Stimulated activated CD8-positive, alpha-beta memory T cell treated with anti-CD3 and anti-CD28 coated beads, Interleukin-15, amount 100 ng/mL, for 1 hour (primary cell): Measurements from ENCODE around the gene PLSCR2.
"Not testable (repeated sequence)": the region's sequence is repeated elsewhere in the genome, so short reads cannot be mapped to it uniquely, and the experiment has no call there.

ENCODE experiments used
- DNase-seq: peaks from one replicate; pipeline ENCODE4 v3.0.0-alpha.2; 2020; ENCODE audit warnings: low read depth

The PLSCR2 gene, protein sequence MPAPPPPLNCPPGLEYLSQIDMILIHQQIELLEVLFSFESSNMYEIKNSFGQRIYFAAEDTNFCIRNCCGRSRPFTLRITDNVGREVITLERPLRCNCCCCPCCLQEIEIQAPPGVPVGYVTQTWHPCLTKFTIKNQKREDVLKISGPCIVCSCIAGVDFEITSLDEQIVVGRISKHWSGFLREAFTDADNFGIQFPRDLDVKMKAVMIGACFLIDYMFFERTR

DNA sequence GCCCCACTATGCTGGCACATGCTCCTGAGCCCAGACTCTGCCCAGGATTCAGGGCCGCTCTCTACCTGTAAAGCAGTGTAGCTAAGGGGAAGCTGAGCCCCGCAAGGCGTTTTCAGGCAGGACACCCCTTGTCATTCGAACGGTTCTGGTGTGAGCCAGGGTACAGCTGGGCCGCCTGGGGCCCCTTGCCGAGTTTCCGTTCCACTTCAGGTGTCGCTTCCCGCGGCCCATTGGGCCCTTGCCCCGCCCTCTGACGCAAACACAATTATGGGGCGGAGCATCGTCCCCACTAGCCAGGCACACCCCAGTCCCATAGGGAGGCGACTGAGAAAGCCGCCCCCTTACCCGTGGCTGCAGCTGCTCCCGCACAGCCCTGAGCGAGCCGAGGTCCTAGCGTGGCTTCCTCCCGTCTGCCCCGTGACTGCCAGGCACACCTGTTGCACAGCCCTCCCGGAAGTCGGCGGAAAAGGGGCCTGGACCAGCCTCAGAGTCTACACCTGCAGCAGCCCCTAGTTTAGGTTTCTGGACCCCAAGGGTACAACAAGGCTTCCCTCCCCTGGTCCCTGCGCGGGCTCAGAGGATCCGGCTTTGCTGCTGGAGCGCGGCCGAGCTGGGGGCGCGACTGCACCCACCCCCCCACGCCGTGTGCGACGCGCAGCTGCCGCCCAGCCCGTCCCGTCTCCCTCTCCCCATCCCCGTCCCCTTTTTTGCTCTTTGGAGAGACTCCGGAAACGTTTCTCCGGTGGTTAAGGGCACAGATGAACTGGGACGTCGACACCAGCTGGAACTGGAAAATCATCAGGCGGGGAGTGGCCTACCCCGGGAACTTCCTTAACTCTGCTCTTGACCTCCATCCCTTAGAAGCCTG lies at the start of gene PLSCR2:
TSS of gene PLSCR2 (minus strand) at position 412 of the 868 bp plus-strand sequence. CDS start 9,657 bp downstream, outside the sequence.
- peak; percentile 30 for DNase-seq

DNA sequence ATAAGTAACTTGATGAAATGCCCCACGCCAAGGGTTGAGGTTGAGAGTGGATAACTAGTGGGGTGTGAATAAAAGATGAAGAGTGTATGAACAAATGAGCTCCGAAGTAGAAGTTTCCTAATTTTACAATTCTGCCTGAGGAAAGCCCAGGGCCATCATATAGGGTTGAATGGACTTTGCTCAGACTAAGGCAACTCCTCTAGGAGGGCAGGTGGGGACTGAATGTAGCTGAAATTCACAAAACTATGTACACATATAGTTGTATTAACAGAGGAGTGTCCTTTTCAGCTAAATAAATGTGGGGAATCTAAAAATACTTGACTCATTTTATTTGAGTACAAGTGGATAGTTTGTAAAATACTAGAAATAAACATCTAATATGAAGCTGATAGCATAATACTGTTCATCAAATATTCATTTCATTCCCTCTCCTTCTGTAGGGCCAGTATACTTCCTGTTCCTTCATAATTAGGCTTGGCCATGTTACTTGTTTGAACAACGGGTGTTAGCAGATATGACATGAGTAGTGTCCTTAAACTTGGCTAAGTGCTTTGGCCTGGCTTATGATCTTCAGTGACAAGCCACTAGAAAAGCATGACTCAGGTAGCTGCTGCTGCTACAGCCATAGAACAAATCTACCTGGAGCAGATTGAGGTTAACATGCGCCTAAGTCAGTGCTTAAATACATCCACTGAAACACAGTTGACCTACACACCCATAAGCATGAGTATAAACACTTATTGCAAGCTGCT lies 48.5 kb upstream of the PLSCR2 start:
- no peak for DNase-seq

DNA sequence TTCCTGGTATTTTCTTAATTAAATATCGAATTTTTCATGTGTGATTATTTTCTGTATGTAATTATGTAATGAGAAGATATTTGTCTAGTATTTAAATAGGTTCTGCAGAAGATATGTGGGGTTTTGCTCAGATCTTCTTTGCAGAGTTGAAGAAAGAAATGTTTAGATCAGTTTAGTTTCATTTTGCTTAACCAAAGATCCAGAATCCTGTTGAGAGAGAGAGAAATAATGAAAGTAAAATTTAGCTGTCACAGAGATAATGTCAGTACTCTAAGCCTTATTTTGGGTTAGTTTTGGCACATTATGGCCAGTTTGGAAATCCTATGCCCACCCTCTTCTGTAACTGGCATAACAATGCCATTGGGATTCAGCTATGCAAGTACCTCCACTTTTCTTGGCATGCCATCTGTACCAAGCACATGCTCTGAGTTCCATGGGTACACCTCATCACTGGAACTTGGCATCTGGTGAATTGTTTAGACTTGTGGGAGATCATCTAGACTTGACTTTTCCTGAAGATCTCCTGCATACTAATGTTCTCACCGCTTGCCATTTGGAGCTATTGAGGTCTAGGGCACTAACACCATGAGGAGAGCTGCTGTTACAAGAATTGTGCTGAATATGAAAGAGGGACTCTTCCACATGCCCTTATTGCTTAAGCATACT lies 44.2 kb upstream of the PLSCR2 start:
- no peak for DNase-seq

DNA sequence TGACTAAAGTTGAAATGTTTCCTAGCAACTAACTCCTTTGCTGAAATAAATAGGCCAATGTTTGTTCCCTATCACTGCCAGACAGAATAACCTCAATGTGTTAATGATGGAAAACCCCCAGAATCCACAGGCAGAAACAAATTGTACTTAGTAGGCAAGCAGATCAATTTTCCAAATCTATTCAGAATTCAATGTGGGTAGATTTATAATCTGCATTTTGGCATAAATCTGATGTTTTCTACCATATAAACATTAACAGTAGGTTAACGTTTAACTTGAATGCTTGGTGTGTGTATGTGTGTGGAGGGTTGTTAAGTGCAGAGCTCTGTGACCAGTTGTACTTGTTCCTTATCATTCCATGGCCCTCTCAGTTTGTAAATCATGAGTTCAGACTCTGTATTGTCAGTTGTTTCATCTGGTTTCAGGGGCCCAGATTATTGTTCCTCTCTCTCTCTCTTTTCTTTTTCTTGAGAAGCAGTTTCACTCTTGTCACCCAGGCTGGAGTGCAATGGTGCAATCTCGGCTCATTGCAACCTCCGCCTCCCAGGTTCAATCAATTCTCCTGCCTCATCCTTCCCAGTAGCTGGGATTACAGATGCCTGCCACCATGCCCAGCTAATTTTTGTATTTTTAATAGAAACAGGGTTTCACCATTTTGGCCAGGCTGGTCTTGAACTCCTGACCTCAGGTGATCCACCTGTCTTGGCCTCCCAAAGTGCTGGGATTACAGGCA lies 42.2 kb upstream of the PLSCR2 start:
- no peak for DNase-seq

DNA sequence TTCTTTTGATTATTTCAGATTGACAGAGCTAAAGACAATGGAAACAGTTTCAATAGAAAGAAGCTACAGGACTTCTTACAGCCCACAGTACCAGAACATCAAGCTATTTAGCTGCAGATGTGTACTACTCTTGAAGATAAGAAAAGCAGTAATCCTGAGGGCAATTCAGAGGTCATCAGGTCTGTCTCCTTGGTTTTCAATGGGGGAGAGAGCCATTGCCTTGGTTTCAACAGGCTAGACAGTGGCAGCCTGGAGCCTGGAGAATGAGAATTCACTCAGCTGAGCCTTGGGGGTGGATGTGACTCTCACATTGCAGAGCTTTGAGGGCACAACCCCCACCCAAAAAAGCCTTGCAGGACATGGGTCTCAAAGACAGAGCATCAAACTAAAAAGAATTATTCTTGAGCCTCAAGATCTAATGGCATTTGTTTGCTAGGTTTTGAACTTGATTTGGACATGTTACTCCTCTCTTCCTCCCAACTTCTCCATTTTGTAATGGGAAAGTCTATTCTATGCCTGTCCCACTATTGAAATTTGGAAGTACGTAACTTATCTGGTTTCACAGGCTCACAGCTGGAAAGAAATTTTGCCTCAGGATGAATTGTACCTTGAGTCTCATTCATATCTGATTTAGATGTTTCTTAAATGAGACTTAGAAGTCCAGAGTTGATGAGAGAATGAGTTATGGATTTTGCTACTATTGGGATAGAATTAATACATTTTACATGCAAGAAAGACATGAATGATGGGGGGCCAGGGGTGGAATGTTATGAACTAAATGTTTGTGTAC lies 38.2 kb upstream of the PLSCR2 start:
- DNase-seq = no peak

DNA sequence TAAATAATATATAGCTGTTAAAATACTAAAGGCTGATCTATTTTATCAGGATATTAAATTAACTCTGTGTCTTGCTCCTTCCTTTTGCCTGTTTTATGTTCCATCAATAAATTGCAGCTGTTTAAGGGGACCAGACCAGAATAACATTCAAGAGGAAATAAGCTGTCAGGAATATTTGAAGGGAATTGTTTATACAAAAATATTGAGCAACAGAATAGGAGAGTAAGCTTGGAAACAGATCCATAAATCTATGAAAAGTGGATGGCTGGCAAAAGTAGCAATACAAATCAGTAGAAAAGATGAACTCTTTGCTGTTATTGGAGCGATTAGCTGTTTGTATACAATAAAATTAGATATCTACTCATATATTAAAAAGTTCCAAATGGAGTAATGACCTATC lies 36.2 kb upstream of the PLSCR2 start:
- DNase-seq = no peak

DNA sequence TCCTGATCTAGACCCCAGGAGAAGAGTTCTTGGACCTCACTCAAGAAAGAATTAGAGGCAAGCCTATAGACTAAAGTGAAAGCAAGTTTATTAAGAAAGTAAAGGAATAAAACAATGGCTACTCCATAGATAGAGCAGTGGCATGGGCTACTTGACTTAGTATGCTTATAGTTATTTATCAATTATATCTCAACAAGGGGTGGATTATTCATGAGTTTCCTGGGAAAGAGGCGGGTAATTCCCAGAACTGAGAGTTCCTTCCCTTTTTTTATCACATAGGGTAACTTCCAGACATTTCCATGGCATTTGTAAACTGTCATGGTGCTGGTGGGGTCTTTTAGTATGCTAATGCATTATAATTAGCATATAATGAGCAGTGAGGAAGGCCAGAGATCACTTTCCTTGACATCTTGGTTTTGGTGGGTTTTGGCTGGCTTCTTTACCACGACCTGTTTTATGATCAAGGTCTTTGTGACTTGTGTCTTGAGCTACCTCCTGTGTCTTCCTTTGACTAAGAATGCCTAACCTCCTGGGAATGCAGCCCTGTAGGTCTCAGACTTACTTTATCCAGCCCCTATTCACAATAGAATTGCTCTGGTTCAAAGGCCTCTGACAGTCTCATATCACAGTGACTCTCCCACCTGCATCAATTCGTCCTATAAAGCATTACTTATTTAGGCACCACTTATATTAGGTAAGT lies 35.3 kb upstream of the PLSCR2 start:
- DNase-seq = no peak

DNA sequence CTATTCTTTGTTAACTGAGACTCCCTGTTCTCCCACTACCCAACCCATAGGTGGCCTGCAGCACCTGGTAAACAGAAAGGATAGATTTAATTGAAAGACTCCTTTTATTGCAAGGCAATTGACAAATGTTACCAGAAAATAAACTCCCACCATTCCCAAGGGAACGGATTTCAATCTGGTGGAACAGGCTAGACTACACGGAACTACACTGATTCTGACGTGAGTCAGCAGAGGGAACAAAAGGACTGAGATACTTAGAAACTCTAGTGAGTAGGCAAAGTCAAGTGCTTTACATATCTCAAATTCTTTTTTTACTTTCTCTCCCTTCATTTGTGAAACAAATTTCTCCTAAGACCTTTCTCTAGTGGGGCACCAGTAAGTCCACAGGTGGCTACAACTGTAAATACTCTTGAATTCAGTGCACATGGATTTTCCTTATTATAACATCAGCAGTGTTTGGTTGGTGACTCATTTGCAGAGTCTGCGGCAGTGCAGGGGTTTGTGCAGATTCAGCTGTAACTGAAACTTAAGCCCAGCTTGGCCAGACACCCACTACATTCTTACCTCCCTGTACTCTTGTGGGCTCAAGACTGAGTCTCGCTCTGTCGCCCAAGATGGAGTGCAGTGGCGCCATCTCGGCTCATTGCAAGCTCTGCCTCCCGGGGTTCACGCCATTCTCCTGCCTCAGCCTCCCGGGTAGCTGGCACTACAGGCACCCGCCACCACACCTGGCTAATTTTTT lies 34.3 kb upstream of the PLSCR2 start:
- DNase-seq = no peak

DNA sequence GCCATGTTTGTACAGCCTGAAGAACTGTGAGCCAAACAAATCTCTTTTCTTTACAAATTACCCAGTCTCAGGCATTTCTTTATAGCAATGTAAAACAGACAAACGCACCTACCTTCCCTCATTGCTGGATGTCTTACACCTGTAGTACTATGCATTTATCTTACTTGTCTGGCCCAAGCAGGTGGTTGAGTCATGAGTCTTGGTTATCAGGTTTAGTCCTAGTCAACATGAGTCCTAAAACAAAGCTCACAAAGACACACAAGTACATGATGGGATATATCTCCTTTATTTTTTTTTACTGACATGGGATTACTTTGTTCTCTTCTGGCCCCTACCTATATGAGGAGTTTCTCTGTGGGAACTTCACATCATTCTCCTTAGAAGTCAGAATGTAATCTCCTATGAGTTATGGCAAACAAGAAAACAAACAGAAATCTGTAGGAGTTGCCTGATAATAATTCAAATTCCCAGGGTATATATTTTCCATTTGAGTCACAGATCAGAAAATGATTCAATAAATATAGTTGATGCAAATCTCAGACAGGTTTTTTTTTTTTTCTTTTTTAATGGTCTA lies 33.6 kb upstream of the PLSCR2 start:
- DNase-seq = no peak

DNA sequence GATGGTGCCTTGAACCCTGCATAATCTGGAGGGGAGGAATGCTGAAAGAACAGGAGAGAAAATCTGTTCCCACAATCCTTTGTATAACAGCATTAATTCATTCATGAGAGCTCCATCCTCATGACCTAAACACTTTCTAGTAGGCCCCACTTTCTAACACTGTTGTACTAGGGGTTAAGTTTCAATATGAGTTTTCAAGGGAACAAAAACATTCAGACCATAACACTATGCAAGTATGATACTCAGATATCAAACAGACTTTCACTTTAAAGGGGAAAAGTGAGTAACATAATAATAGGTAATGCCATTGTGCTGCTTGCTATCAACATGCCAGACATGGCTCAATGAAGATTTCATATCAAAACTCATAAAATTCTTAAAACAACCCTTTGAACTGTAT lies 32.4 kb upstream of the PLSCR2 start:
- DNase-seq = no peak

DNA sequence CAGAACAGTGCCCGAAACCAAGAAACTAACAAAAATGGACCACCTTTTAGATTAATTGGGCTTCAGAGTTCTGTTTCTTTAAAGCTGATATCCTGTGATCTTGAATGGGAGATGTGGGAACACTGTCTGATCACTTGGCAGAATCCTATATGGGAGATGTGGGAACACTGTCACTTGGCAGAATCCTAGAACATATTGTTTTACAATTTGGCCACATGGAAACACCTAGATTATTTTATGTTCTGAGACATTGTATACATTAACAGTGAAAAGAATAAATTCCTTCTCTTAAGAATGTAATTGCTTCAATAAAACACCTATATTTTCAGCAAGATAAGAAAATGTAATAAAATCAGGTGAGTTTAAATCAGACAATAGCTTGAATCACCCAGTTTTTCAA lies 30.3 kb upstream of the PLSCR2 start:
- no peak for DNase-seq

DNA sequence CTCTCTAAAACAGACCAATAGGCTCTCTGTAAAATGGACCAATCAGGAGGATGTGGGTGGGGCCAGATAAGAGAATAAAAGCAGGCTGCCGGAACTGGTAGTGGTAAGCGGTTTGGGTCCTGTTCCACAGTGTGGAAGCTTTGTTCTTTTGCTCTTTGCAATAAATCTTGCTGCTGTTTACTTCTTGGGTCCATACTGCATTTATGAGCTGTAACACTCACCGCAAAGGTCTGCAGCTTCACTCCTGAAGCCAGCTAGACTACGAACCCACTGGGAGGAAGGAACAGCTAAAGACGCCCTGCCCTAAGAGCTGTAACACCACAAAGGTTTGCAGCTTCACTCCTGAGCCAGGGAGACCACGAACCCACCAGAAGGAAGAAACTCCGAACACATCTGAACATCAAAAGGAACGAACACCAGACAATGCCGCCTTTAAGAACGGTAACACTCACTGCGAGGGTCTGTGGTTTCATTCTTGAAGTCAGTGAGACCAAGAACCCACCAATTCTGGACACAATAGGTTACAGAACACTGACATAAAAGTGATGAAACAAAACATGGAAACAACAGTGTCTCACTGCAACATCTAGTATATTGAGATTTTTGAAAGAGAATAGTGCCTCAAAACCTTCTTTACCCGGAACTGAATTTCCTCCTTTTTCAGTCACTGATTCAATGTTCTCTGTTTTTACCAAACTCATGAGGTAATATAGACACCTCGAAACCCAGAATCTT lies 28.8 kb upstream of the PLSCR2 start:
- no peak for DNase-seq

DNA sequence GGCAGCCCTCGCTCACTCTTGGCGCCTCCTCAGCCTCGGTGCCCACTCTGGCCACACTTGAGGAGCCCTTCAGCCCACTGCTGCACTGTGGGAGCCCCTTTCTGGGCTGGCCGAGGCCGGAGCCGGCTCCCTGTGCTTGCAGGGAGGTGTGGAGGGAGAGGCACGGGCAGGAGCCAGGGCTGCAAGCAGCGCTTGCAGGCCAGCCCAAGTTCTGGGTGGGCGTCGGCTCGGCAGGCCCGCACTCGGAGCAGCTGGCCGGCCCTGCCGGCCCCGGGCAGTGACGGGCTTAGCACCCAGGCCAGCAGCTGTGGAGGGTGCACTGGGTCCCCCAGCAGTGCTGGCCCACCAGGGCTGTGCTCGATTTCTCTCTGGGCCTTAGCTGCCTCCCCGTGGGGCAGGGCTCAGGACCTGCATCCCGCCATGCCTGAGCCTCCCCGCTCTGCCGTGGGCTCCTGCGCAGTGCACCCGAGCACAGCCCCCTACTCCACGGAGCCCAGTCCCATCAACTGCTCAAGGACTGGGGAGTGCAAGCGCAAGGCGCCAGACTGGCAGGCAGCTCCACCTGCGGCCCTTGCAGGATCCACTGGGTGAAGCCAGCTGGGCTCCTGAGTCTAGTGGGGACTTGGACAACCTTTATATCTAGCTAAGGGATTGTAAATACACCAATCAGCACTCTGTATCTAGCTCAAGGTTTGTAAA lies 27.9 kb upstream of the PLSCR2 start:
- not testable (repeated sequence) for DNase-seq

DNA sequence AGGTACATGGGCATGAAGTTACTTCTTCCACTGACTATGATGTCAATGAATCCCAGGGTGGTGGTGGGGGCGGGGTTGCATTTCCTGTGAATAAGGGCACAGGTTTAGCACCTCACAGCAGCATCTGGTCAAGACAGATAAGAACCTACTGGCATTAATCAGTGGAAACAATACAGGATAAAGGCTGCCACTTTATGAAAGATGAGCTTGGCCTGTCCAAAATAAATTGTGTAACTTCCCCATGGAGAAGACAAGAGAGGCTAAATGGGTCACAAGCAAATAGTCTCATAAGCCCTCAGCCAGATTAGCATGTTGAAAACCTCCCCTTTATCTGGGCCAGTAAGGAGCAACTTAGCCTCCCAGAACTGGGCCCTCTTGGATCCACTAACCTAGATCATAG lies 27.4 kb upstream of the PLSCR2 start:
- no peak for DNase-seq

DNA sequence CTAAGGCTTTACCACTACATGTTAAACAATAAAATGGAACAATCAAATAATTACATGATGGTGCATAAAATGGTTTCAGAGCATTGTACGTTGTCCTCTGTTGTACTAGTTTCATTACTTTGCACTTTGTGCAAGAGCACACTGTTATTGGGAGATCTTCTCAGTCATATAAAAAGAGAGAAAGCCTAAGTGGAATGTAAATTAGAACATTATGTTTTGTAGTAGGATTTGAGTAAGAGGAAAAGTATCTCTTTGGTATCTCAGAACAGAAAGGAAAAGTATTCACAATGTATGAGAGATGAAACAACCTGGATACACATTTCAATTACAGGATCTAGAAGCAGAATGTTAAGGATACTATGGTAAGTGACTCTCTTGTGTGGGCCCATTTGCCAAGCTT lies 26.9 kb upstream of the PLSCR2 start:
- DNase-seq = no peak

DNA sequence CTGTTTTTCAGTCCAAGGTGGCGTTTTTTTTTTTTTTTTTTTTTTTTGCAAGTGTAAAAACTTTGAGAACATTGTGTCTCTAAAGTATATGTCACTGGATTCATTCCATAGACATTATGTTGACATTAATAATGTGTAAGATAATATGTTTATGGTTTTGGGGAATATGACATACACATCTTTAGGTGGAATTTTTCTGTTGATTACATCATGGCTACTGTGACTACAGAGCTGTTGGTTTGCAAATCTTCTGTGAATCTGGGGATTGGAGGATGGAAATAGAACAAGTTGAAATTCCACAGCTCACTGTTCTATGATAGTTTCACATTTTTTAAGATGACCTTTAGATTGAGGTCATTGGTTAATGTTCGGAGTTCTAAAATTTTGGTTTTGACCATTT lies 24.4 kb upstream of the PLSCR2 start:
- no peak for DNase-seq

DNA sequence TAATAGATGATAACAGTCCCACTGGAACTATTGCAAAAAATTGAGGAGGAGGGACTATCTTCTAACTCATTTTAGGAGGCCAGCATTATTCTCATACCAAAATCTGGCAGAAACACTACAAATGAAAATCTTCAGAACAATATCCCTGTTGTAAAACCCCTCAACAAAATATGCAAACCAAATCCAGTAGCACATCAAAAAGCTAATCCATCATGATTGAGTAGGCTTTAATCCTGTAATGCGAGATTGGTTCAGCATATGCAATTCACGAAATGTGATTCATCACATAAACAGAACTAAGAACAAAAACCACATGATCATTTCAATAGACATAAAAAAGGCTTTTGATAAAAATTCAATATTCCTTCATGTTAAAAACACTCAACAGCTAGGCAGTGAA lies 23.9 kb upstream of the PLSCR2 start:
- DNase-seq = no peak

DNA sequence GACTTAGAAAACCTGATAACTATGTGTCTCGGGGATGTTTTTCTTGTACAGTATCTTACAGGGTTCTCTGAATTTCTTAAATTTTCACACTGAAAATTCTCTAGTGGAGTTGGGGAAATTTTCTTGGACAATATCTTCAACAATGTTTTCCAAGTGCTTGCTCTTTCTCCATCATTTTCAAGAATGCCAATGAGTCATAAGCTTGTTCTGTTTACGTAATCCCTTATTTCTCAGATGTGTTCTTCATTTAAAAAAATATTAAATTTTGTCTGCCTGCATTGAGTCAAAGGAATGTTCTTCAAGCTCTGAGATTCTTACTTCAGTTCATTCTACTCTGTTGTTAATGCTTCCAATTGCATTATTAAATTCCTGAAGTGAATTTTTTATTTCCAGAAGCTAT lies 21.9 kb upstream of the PLSCR2 start:
- no peak for DNase-seq
